ENCODE measurements around the gene PDK3.

DNA sequence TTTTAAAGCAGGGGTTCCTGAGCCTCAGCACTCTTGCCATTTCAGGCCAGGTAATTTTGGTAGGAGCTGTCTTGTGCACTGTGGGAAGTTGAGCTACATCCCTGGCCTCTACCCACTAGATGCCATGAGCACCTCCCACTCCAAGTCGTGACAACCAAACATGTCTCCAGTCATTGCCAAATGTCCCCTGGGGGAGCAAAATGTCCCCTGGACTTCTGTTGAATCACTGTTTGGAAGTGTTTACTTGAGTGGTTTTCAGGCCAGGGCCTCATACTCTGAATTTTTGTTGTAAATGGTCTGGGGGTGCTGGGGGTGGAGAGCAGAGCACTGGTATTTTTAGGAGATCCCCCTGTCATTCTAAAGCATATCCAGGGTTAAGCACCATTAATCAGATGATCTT lies 3.2 kb downstream of the PDK3 start:
- TF ChIP-seq EZH2phosphoT487 (IDR thresholded peaks at IDR 0.05; ENCODE audit: low read depth) (no peak), CTCF (IDR thresholded peaks at IDR 0.05; ENCODE audit: low read depth, low read length) (no peak)
